Measurements from ENCODE around the gene USP12.

GRCh38 chr13:27091451-27091850 lies 80.2 kb downstream of the USP12 start:
- TF ChIP-seq CTCF (IDR thresholded peaks at IDR 0.05; ENCODE audit: low read length) (no peak), EZH2 (IDR thresholded peaks at IDR 0.05; ENCODE audit: borderline replicate concordance, low read length) (no peak)
